Bronchial epithelial cell (primary cell): Measurements from ENCODE around the gene FHL3. TPM values are rescaled to one million over a fixed set of nuclear protein-coding genes. Genes with fewer than 3 reads are reported as not detected.

ENCODE experiments used
- DNase-seq: peaks from one replicate; pipeline ENCODE4 v3.0.0-alpha.2; 2010; ENCODE audit warnings: low read depth
- FAIRE-seq: peaks from 2 replicates; lab custom pipeline; 2011; peaks lifted over from hg19 to GRCh38; lab: Jason Lieb, UNC
- H3K27me3 ChIP-seq: 2 replicates; pipeline ENCODE4 v1.5.1; 2011; ENCODE audit warnings: low read length; ENCODE audit not compliant: control insufficient read depth, insufficient read depth
- H3K36me3 ChIP-seq: 2 replicates; pipeline ENCODE4 v1.5.1; 2011; ENCODE audit warnings: low read length; ENCODE audit not compliant: control insufficient read depth, insufficient read depth
- H3K4me3 ChIP-seq: 2 replicates; pipeline ENCODE4 v1.5.1; 2011; ENCODE audit warnings: mild to moderate bottlenecking, low read depth, low read length, control low read depth
- CTCF ChIP-seq: IDR thresholded peaks from 2 replicates; pipeline ENCODE4 v1.5.1; 2011; ENCODE audit warnings: mild to moderate bottlenecking, moderate library complexity, low read length, control low read depth, inconsistent platforms; ENCODE audit not compliant: insufficient read depth, severe bottlenecking
- total RNA-seq: library from RNA; depleted of rRNA; stranded (reverse); fragments of >200 nt; gene quantifications from 2 replicates; pipeline ENCODE4 v1.2.1, GENCODE V29; 2014

Gene FHL3
- total RNA-seq, 1 donor from 2014 or later = 2.6 TPM

GRCh38 chr1:38047603-38048141, 42.4 kb upstream of the FHL3 start:
- peaks cover 18% of the 10 kb centered on the region for H3K27me3 ChIP-seq
- H3K4me3 ChIP-seq = peak overlapping the region; percentile 65
- DNase-seq = peak; percentile 39
- no peak for FAIRE-seq
- no peaks in the 10 kb centered on the region for H3K36me3 ChIP-seq
- no peak for TF ChIP-seq CTCF

GRCh38 chr1:38046884-38047602, 41.7 kb upstream of the FHL3 start:
- Histone ChIP-seq H3K4me3 (peak overlapping the region; percentile 65), H3K27me3 (peaks cover 18% of the 10 kb centered on the region), H3K36me3 (no peaks in the 10 kb centered on the region)
- TF ChIP-seq CTCF = no peak
- DNase-seq (peak; percentile 60), FAIRE-seq (no peak)

- no peak for TF ChIP-seq CTCF
- FAIRE-seq (no peak), DNase-seq (no peak)
- H3K27me3 ChIP-seq = peaks cover 18% of the 10 kb centered on the region
- no peaks in the 10 kb centered on the region for H3K36me3 ChIP-seq
- peak within 1 kb of the TSS; percentile 65 for H3K4me3 ChIP-seq
Measured at GRCh38 chr1:38046333-38046883, 41.1 kb upstream of the FHL3 start, which contains the start of gene POU3F1. Gene POU3F1, minus strand, starts transcription at chr1:38046793. Its CDS starts 50 bp downstream, at chr1:38046743.

- no peaks in the 10 kb centered on the region for H3K36me3 ChIP-seq
- DNase-seq (no peak), FAIRE-seq (no peak)
- H3K27me3 ChIP-seq = peaks cover 18% of the 10 kb centered on the region
- TF ChIP-seq CTCF = no peak
- H3K4me3 ChIP-seq = peak overlapping the region; percentile 17
Measured at GRCh38 chr1:38045401-38046332, 40.4 kb upstream of the FHL3 start.

- H3K36me3 ChIP-seq = no peaks in the 10 kb centered on the region
- H3K27me3 ChIP-seq = peaks cover 18% of the 10 kb centered on the region
- FAIRE-seq (no peak), DNase-seq (no peak)
- TF ChIP-seq CTCF = no peak
- peak overlapping the region; percentile 29 for H3K4me3 ChIP-seq
Measured at GRCh38 chr1:38044221-38045215, 39.2 kb upstream of the FHL3 start.
